Measurements from ENCODE around the gene PROCA1. TPM values are rescaled to one million over a fixed set of nuclear protein-coding genes. Genes with fewer than 3 reads are reported as not detected.

Gene PROCA1
- total and polyA plus RNA-seq, 9 of the 15 experiments (the other 6 are each of a cell fraction or from before 2014, with no cell fraction given): 0.78 to 16.2 (median 5.6) TPM

GRCh38 chr17:28750178-28751047, 38.7 kb upstream of the PROCA1 start (continued):
- TF ChIP-seq REST (IDR thresholded peaks at IDR 0.05; ENCODE audit: borderline replicate concordance) (peak; percentile 96), REST (CRISPR knock-in tag; IDR thresholded peaks at IDR 0.05; ENCODE audit: low read depth) (no peak), NR2C1 (IDR thresholded peaks at IDR 0.05) (no peak), NR2C1 (tag; IDR thresholded peaks at IDR 0.05) (no peak), ZNF12 (CRISPR knock-in tag; IDR thresholded peaks at IDR 0.05) (no peak), ZNF561 (CRISPR knock-in tag; conservative IDR thresholded peaks at IDR 0.05) (no peak), SAFB2 (IDR thresholded peaks at IDR 0.05; ENCODE audit: borderline replicate concordance, low read depth, low read length, severe bottlenecking) (no peak), HDAC6 (IDR thresholded peaks at IDR 0.05; ENCODE audit: low read depth, low read length) (no peak), MNT (conservative IDR thresholded peaks at IDR 0.05) (no peak), TRIM28 (IDR thresholded peaks at IDR 0.05) (peak; percentile 28; the same call in 1 of the 2 replicates), ESRRA (IDR thresholded peaks at IDR 0.05; ENCODE audit: borderline replicate concordance, low read depth) (peak; percentile 39; the same call in 1 of the 2 replicates), KDM2B (CRISPR knock-in tag; IDR thresholded peaks at IDR 0.05) (no peak), ZNF311 (CRISPR knock-in tag; IDR thresholded peaks at IDR 0.05) (no peak), RB1 (IDR thresholded peaks at IDR 0.05; ENCODE audit: low read depth) (peak; percentile 96), ARID3B (CRISPR knock-in tag; IDR thresholded peaks at IDR 0.05; ENCODE audit: borderline replicate concordance) (no peak), FOXA1 (IDR thresholded peaks at IDR 0.05; ENCODE audit: borderline replicate concordance) (no peak), FOXP1 (CRISPR knock-in tag; IDR thresholded peaks at IDR 0.05) (no peak)
